ENCODE measurements around the gene XRN1. TPM values are rescaled to one million over a fixed set of nuclear protein-coding genes. Genes with fewer than 3 reads are reported as not detected.

The XRN1 gene
- total RNA-seq, 4 donors from 2014 or later = 43.2 to 148 (median 61.8) TPM

GRCh38 chr3:142436951-142437585 lies 10.8 kb downstream of the XRN1 start:
- TF ChIP-seq CTCF (IDR thresholded peaks at IDR 0.05) = no peak
- no peak for TF ChIP-seq POLR2A (IDR thresholded peaks at IDR 0.05)
- no peak for DNase-seq
- H3K4me3 ChIP-seq (replicated peaks in 1 of 3) = no peak overlapping the region
- H3K9me3 ChIP-seq = no peaks in the 10 kb centered on the region
- H3K4me1 ChIP-seq = no peaks in the 10 kb centered on the region
- H3K27me3 ChIP-seq = no peaks in the 10 kb centered on the region
- H3K27ac ChIP-seq = no peak overlapping the region
- no peaks in the 10 kb centered on the region for H3K36me3 ChIP-seq
- intact Hi-C loops (cut with DNase I) = no loop called here

- intact Hi-C loops (cut with DNase I) = no loop called here
- Histone ChIP-seq H3K4me1 (no peaks in the 10 kb centered on the region), H3K9me3 (no peaks in the 10 kb centered on the region), H3K27ac (no peak overlapping the region), H3K36me3 (peaks cover 15 to 17% of the 10 kb centered on the region in 2 donors), H3K4me3 (replicated peaks in 1 of 3) (no peak overlapping the region), H3K27me3 (no peaks in the 10 kb centered on the region)
- WGBS, 2 donors = 72 to 74% methylated on average over 4 of the region's 4 CpGs
- TF ChIP-seq CTCF (IDR thresholded peaks at IDR 0.05) (no peak), POLR2A (IDR thresholded peaks at IDR 0.05) (no peak)
- DNase-seq = no peak
Measured at GRCh38 chr3:142434503-142434902, 13.3 kb downstream of the XRN1 start.

- H3K9me3 ChIP-seq = no peaks in the 10 kb centered on the region
- TF ChIP-seq POLR2A (IDR thresholded peaks at IDR 0.05) = no peak
- TF ChIP-seq CTCF (IDR thresholded peaks at IDR 0.05) = no peak
- no peaks in the 10 kb centered on the region for H3K27me3 ChIP-seq
- H3K27ac ChIP-seq = no peak overlapping the region
- H3K36me3 ChIP-seq = peaks cover 16 to 22% of the 10 kb centered on the region in 2 donors
- DNase-seq = no peak
- 82 to 90% methylated on average over 2 of the region's 2 CpGs for WGBS, 2 donors
- H3K4me1 ChIP-seq = no peaks in the 10 kb centered on the region
- intact Hi-C loops (cut with DNase I) = no loop called here
- H3K4me3 ChIP-seq (replicated peaks in 1 of 3) = no peak overlapping the region
Measured at GRCh38 chr3:142433110-142433509, 14.7 kb downstream of the XRN1 start.

DNA sequence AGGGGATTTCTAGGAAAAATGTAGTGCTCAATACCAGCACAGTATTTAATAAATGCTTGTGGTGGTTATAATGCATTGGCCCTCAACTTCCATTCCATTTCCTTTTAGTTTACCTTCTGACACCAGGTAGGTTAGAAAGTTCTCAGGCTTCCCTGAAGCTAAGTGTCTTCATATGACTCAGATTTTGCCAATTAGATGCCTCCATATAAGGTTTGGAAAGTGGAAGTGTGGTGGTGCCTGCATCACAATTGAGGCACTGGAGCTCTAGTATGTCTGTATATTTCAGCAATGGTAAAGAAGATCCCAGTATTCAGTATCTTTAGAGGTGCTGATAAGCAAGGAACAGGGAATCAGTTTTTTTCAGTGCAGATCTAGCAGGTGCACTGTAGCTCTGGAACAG lies 18.3 kb downstream of the XRN1 start:
- no peak for DNase-seq
- Histone ChIP-seq H3K4me3 (replicated peaks in 1 of 3) (no peak overlapping the region), H3K4me1 (no peaks in the 10 kb centered on the region), H3K27me3 (no peaks in the 10 kb centered on the region), H3K27ac (no peak overlapping the region), H3K9me3 (no peaks in the 10 kb centered on the region), H3K36me3 (peaks cover 21 to 22% of the 10 kb centered on the region in 2 donors)
- intact Hi-C loops (cut with DNase I) = no loop called here
- no peak for TF ChIP-seq CTCF (IDR thresholded peaks at IDR 0.05)
- TF ChIP-seq POLR2A (IDR thresholded peaks at IDR 0.05) = no peak

DNA sequence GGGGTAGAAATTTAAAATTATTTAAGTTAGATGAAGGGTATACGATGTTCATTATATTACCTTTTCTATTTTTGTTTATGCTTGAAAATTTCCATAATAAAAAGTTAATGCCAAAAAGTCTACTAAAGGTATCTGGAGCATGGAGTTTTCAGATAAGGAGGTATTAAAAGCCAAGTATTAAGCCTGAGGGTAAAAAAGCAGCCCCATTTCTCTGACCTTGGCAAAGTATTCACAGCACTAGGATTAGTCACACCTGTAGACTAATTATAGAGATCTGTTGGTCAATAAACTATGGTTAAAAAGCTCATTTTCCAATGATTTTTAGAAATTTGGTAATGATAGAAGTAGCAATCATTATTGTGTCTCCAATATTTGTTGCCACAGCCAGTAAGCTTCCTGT lies 23.1 kb downstream of the XRN1 start:
- WGBS, 2 donors = 95 to 97% methylated on average over 1 of the region's 1 CpG
- Histone ChIP-seq H3K36me3 (peaks cover 7 to 32% of the 10 kb centered on the region in 2 donors), H3K4me1 (no peaks in the 10 kb centered on the region), H3K9me3 (no peaks in the 10 kb centered on the region), H3K4me3 (replicated peaks in 1 of 3) (no peak overlapping the region), H3K27ac (no peak overlapping the region), H3K27me3 (no peaks in the 10 kb centered on the region)
- TF ChIP-seq CTCF (IDR thresholded peaks at IDR 0.05) (no peak), POLR2A (IDR thresholded peaks at IDR 0.05) (no peak)
- intact Hi-C loops (cut with DNase I) = no loop called here
- no peak for DNase-seq
